GM19468 (cell line): Measurements from ENCODE around the gene RNMT.
"Not testable (repeated sequence)": the region's sequence is repeated elsewhere in the genome, so short reads cannot be mapped to it uniquely, and the experiment has no call there.

ENCODE experiments used
- ATAC-seq: cut with Tn5 transposase; IDR thresholded peaks from one replicate; pipeline ENCODE4 v1.9.1; 2021; ENCODE audit warnings: mild to moderate bottlenecking, moderate library complexity, moderate number of reproducible peaks; ENCODE audit not compliant: unreplicated experiment; ENCODE audit errors: extremely low read depth

The RNMT gene

DNA sequence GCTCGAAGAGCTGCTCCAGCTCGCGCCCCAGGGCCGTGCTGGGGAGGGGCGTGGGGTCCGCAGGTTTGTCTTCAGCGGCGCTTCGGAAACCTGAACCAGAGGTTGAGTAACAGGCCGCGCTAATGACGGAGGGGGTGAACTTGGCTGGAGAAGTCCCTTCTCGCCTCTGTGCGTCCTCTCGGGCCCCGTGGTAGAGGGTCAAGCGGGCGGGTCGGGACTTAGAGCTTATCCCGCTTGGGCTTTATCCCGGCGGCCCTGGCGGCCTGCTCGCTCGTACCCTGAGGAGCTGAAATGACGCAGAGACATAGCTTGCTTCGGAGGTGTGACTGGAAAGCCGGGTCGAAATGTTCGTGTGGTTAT, 479 bp downstream of the RNMT start:
- ATAC-seq = no peak

DNA sequence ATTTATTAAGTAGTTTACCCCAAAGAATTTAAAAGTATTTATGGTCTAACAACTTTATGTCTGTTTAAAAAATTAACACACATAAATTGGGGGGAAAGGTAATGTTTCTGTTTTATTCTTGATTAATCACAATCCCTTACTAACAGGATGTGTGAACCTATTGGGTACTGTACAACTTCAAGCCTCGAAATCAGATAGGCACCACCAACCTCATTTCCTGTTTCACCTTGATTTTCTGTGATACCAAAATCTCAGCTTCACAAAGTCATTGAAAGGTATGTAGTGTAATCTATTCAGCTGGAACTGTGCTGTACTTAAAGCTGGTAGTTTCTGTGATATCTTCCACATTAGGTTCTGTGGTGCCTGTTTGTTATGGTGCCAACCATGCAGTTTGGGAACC, 4.0 kb downstream of the RNMT start:
- no peak for ATAC-seq

DNA sequence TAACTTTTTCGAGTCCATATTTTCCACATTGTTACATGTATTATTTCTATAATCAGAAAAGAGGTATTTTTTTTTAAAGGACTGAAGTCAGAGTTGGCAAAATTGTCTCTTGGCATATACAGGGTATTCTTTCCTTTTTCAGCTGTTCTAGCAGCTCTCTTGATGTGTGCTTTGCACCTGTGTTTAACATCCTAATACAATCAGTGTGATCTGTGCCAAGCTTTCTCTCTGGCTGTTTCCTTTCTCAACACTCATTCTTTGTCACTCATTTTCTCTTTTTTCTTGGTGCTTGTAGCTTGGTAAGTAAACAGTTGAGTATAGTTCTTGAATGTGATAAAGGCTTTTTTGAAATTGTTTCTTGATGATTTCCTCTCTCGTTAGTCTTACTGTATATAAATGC, 9.2 kb downstream of the RNMT start:
- no peak for ATAC-seq

DNA sequence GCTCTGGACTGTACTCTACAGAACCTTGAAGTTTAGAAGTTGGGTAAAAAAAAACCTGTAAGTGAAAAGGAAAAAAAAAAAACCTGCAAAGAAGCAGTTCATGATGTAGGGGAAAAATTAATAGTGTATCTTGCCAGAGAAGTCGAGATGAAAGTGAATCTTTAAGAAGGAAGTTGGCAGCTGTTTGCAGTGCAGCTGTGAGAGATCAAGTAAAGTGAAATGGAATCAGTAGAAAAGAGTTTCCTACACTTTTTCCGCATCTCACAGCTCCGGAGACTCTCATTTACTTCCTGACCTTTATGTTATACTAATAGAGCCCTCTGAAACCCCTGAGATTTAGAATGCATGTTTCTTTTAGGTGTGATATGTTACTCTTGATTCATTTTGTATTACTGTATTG, 19.2 kb downstream of the RNMT start:
- no peak for ATAC-seq

DNA sequence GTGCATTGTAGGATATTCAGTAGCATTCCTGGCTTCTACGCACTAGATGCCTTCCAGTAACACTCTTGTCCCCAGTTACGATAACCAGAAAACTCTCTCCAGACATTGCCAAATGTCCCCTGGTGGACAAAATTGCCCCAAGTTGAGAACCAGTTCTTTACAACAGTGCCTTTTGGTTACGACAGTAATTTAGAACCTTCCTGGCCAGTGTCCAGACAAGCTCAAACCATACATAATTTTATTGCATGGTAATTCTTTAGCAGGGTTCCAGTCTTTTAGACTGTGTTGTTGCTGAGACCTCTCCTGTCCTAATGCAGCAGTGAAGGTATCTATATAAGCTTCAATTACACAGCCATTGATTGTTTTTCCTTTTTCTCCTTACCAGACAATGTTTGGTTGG, 20.2 kb downstream of the RNMT start:
- ATAC-seq = no peak

DNA sequence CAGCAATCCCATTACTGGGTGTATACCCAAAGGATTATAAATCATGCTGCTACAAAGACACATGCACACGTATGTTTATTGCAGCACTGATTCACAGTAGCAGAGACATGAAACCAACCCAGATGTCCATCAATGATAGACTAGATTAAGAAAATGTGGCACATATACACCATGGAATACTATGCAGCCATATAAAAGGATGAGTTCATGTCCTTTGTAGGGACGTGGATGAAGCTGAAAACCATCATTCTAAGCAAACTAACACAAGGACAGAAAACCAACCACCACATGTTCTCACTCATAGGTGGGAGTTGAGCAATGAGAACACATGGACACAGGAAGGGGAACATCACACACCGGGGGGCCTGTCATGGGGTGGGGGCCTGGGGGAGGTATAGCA, 25.1 kb downstream of the RNMT start:
- ATAC-seq = not testable (repeated sequence)

DNA sequence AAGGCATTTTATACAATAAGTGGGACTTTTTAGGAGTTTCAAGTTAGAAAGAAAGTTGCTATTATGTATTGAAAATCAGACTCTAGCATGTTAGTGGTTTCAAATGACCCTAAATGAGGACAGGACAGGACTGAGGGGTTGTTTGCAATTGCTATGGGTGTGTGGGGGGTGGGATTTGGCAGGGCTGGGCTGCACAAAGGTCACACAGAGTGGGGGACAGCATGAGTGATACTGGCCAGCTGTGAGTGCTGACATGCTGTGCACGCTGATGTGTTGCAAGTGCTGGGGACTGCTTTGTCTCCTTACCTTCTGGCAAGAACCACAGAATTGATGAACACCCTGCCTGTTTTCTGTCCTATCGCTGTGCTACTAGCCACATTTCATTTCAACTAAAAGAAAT, 29.8 kb downstream of the RNMT start:
- ATAC-seq = no peak

DNA sequence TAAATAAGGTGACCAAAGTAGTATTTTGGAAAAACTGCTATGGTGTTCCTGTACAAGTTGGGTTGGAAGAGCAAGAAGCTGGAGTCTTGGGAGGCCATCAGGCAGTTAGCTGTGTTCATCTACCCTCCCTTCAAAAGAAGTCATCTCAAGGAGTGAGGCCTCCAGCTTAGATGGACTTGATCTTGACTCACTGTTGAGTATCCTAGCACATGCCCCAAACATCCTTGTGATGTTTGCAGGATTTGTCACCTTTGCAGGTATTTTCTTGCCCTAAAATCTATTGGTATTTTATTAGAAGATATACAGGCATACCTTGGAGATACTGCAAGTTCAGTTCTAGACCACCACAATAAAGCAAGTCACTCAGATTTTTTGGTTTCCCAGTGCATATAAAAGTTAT, 30.2 kb downstream of the RNMT start:
- no peak for ATAC-seq

DNA sequence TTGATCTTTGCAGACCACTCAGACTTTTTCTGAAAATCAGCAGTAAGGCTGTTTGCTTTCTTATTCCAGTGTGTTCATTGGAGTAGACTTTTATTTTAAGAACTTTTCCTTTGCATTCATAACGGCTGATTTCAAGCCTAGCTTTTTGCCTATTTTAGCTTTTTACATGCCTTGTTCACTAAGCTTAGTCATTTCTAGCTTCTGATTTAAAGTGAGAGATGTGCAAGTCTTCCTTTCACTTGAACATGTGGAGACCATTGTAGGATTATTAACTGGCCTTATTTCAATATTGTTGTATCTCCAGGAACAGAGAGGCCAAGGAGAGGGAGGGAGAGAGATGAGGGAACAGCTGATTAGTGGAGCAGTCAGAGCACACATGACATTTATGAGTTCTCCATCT, 32.1 kb downstream of the RNMT start:
- ATAC-seq = no peak

DNA sequence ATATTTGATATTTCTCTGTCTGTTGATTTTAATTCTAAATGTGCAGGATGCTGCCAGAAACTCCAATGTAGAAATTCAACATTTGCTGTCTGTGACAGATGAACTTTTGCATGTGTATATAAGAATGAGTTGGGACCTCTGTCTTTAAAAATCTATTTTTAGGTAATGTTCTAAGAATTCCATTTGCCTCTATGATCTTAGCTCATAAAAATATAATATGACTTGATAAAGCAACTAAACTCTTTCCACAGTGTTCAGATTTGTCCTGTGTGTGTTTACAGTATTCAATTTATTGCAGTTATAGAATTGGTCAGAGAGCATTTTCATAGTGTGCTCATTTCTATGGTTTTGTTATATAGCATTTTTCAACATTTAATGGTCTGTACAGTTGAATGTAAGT, 33.6 kb downstream of the RNMT start:
- no peak for ATAC-seq

DNA sequence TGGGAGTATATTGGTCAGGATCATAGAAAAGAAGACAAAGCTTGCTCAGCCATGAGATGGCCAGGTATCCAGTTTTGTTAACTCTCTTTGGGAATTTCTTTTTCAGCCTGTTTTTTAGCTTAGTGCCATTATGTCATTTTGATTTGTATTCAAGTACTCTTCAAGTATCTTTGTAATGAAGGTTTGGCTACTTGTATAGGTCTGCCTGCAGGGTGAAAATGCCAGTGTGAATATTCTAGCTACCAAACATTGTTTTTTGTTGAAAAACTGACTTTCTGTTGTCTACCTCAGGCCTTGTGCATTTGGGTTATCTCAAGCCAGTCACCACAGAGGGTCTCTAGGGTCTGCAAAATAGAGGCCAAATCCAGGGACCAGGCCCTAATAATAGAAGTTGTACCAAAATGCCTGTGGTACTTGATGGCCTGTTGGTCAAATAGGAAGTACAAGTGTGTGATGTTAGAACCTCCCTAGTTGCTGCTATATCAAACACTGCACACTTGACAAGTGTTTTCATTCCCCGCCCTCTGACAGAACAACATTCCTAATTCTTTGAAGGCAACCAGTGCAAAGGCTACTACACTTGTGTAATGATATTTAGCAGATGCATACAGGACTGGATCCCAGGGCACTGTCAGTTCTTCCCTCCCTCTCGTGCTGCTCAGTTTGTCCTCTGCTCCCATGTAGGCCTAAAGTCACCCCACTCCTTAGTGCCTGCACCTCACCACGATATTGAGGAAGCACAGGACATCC, 36.4 kb downstream of the RNMT start:
- no peak for ATAC-seq

DNA sequence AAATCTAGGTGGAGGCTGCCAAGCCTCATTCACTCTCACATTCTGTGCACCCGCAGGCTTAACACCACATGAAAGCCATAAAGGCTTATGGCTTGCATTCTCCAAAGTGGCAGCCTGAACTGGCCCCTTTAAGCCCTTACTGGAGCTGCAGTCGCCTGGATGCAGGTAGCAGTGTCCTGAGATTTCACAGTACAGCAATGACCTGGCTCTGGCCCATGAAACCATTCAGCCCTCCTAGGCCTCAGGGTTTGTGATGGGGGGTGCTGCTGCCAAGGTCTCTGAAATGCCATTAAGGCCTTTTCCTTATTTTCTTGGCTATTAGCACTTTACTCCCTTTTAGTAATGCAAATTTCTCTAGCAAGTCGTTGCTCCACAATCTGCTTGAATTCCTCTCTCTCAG, 48.6 kb downstream of the RNMT start:
- ATAC-seq = no peak

DNA sequence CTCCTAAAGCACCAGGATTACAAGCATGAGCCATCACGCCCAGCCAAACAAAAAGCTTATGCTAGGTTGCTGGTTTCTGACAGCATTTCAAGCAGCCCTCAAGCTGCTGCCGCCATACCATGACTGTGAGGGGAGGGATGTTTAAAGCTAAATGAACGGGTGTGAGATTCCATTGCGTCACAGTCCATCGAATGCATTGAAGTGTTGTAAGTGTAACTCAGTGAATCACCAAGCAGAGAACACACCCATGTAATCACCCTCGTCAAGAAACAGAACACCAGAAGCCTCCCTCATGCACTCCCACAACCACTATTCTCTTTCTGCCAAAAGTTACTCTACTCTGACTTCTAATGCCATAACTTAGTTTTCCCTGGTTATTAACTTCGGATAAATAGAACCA, 64.7 kb downstream of the RNMT start:
- ATAC-seq = no peak

DNA sequence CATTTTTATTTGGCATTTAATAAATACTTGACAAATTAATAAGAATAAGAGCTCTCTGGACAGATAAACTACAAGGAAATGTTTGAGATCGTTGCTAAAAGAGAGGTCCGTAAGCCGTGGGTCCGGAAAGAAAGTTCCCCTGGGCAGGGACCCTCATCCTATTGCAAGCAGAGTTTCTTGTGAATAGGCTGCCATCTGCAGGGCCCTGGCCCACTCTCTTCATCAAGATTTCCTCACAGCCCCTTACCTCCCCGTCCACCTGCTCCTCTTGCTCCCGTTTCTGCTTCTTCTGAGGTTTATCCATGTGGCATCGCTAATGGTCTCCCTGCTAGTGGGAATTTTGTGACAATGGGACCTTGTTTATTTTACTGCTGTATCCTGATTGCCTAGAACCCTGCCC, 67.3 kb downstream of the RNMT start:
- no peak for ATAC-seq

DNA sequence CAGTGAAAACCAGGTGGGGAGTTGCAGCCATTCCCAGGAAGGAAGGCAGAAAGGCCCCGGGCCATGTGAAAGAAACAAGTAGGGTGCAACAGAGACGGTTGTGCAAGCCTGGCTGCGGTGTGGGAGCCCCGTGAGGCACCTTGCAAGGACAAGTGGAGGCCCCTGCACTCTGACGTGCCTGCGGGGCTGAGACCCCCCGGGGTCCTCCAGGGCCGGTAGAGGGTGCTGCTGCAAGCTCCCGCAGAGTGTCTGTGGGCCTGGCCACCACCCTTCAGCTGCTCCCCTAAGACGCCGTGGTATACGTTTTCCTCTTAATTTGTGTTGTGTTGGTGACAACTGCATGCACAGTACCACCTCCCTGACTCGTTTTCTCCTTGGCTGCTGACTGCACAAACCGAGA, 70.0 kb downstream of the RNMT start:
- ATAC-seq = no peak

DNA sequence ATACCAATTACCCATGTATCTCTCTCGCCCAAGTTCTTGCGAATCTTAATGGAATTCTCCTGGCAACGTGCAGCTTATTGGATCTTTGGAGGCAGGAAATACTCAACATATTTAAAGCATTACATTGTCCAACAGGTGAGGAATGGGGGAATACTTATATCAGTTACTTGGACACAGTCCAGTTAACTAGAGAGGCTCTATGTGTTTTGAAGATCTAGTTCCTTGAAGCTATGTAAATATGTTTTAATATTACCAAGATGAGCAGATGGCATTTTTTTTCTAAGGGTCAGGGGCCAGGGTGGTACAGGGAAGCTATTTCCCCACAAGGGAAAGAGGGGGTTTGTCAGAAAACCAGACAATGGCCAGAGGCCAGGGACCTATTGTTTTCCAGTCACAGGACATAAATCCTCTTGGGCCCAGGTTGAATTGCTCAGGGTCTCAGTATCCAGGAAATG, 70.7 kb downstream of the RNMT start:
- no peak for ATAC-seq

DNA sequence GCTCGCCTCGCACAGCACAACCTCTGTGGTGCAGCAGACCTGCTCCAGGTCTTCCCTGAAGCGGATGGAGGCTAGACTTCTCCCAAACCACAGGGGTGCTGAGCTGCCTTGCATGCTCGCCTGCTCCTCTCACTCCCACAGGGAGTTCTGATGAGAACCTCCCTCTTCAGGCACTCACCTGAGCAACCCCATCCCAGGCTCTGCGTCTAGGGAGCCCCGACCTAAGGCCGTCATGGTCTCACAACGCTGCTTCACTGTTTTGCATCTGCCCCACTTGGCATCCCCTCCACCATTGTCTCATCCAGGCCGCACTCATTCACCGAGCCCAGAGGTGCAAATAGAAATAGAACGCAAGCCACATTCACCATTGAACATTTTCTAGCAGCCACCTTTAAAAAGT, 72.9 kb downstream of the RNMT start:
- no peak for ATAC-seq

DNA sequence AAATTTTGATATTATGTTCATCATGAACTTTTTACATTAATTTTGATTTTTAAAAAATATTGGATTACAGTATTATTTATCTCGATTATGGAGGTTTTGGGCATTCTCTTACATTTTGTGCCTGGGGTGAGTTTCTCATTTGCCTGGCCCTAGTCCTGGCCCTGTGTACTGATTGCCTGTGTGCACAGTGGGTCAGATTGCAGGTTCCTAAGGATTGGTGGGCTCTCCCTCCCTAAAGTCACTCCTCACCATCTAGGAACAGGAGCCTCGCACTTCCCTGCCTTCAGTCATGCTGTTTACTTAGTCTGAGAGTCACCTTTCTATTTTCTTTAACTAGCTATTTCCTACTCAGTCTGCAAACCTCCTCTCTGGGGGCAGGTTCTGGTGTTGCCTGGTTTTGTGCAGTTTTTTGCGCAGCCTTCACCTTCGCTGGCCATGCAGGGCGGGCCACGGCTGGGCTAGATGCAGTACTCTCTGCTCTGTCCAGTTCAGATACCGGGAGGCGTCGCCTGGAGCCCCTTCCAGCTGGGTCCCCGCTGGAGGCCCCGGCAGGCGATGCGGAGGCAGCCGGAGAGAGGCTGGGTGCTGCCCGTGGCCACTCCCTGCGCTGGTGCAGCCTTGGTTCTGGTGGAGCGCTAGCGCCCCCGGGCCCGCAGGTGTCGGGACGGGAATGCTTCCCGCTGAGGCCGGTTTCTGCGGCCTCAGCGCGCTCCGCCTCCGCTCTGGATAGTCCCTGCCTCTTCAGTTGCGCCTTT, 74.2 kb downstream of the RNMT start:
- ATAC-seq = no peak

DNA sequence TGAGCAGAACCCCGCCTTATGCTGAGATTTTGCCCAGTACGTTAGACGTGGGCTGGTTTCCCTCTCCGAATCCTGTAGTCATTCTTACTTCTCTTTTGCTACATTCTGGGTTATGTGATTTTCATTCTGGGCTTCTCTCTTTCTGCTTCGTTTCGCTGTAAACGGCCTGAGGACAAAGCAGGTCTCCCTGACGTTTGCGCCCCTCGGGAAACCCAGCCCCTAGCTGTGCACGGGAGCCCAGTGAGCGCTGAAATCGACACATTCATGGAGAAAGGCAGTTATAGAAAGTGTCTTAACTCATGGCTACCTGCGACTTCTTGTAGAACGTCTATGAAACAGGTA, 74.8 kb downstream of the RNMT start:
- ATAC-seq = no peak

DNA sequence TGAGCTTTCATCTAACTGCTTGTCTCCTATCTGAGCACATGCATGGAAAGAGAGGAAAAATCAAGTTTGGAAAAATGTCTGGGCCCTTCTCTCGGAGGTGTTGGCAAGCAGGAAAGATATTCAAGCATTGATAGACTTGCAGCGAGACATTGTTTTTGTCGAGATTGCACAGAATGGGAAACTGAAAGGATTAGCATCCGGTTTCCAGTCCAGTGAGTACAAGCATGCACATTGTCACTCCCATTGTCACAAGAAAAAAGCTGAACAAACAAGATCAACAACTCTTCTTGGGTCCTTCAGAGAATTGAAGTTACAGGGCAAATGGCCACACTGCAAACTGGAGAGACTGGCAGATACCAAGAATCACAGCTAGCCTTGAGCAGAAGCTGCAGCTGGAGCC, 77.8 kb downstream of the RNMT start:
- no peak for ATAC-seq

DNA sequence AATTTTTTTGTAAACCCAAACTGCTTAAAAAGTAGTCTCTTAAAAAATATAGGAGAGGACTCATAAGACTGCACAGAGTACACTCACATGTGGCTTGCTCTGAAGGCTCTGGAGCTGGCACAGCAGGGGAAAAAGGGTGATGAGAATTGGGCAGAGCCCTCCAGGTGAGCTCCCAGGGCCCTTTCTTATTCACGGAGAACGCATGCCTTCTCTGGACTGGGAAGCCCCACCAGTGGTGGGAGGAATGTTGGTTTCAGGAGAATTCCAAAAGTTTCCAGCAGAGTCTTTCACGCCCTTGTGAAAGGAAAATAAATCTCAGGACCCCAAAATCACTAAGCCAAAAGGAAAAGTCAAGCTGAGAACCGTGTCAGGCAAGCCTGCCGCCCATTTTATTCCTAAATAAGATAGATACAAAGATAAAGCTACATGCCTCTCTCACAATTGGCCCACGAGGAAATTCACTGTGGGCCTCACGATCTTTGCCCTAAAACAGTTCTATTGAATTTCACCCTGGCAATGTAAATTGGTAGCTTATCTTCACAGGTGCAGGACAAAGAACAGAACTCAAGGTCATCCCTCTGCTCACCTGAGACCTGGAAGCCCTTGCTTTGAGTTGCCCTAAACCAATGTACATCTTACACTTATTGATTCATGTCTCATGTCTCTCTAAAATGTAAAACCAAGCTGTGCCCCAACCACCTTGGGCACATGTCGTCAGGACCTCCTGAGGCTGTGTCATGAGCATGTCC, 82.0 kb downstream of the RNMT start:
- no peak for ATAC-seq
